Activated effector memory CD4-positive, alpha-beta T cell treated with Interleukin-2 at 50 U/mL for 16 hours (primary cell): ENCODE data around the gene CFLAR.

Experiments
- DNase-seq: peaks from one replicate; pipeline ENCODE4 v3.0.0-alpha.2; 2020

The CFLAR gene

DNA sequence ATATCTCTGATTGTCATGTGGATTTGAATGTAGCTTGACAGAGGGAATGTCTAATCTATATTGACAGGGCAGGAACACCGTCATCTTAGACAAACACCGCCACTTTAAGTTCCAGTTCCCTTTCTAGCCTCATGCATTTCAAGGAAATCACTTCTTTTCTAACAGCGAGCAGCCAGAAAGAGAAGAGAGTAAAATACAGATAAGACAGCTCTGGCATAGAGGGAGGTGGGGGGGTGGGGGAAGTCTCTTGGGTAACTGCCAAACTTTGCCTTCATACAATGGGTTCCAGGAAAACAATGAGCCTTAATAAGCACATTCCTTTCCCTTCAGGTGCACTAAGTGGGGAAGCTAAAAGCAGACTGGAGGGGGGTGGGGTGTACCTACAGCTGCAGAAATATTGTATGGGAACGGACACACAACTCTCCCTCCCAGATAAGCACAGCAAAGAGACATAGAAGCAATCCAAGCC lies 104.2 kb downstream of the CFLAR start:
- DNase-seq, result no peak

DNA sequence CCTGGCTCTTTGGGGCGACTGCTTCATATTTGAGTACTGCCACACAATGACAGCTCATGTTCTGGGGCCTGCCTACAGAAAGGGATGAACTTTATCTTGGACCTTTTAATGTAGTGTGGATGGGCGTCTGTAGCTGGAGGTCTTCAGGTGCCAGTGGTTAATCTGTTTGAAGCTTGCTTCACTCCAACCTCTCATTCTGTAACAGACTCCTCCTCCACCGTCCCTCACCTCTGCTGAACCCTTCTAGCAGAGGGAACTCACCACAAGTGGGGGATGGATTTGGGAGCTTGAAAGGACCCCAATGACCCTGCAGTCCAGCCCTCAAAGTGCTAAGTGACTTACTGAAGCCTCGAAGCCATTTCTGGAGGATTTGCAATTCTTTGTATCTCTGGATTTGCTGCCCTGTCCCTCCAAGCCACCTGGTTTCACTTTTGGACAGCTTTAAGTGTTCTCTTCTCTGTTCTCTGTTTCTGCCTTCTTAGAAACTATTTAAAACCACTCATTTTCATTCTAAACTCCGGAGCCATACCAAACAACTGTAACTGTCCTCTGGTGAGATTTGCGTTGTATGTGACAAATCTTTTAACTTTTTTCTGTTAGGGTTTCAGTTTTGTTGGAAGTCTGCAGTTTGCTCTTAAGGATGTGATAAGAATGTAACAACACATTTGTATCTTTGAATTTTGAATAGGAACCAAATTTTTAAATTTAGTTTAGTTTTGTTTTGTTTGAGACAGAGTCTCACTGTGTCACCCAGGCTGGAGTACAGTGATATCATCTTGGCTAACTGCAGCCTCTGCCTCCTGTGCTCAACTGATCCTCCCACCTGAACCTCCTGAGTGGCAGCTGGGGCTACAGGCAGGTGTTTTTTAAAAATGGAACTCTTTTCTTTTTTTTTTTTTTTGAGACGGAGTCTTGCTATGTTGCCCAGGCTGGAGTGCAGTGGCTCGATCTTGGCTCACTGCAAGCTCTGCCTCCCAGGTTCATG lies 107.4 kb downstream of the CFLAR start:
- no peak for DNase-seq
